Erythroblast (primary cell): ENCODE data around the gene DIPK1A.

ENCODE experiments used
- DNase-seq, 2 experiments: peaks; one replicate each; lab custom pipeline; 2025; lab: John Stamatoyannopoulos, UW
- GATA1 ChIP-seq: IDR thresholded peaks from 2 replicates; pipeline ENCODE4 v1.6.1; 2011; ENCODE audit warnings: low read depth, mild to moderate bottlenecking, control low read depth, low read length, moderate library complexity
- POLR2A ChIP-seq: IDR thresholded peaks from 2 replicates; pipeline ENCODE4 v1.6.1; 2011; ENCODE audit warnings: mild to moderate bottlenecking, low read length

The DIPK1A gene

GRCh38 chr1:92951141-92951582 is 10.1 kb downstream of the DIPK1A start:
- no peak for TF ChIP-seq POLR2A
- no peak for TF ChIP-seq GATA1

GRCh38 chr1:92949937-92950817 is 11.1 kb downstream of the DIPK1A start:
- no peak for TF ChIP-seq POLR2A
- no peak for TF ChIP-seq GATA1
- no peak for DNase-seq

More at GRCh38 chr1:92951141-92951582, 10.1 kb downstream of the DIPK1A start:
- peak in 1 of 2 experiments; percentile 9 for DNase-seq

GRCh38 chr1:92948071-92948470 is 13.2 kb downstream of the DIPK1A start:
- TF ChIP-seq GATA1 (no peak), POLR2A (no peak)
- no peak for DNase-seq

- no peak for DNase-seq
- TF ChIP-seq POLR2A = no peak
- TF ChIP-seq GATA1 = no peak
Observed at GRCh38 chr1:92945748-92946270, 15.5 kb downstream of the DIPK1A start.

DNA sequence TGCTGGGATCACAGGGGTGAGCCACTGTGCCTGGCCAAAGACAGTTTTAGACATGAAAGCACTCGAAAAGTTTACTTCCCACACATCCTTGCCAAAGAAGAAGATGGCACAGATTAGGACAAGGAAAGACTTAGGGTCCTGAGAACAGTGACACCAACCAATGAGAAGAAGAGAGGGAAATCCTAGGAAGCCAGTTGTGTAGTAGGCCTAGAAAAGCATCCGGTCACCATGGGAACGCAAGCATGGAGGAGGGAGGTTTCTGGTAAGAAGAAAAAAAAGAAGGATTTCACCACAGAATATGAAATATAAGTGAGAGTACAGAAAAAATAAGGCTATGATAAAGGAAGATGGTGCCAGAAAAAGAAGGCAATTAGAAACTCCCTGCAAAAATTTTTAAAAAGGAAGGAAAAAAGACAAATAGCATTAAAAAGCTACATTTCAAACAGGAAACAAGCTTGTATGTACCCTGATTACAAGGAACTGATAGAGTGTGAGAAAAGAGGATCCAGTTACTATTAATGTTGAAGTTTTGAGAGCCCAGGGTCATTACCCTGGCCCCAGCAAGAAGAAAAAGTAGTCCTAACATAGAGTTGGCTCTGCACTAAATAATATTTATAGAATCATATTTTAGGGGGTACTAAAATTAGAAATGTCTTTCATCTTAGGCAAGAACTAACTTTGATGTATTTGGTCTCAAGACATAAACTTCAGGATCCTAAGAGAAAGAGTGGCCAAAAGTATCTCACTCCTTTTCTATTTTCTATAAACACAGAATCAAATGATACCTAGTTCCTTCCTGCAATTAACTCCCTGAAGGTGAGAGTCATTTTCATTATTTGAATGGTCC is 16.1 kb downstream of the DIPK1A start:
- no peak for DNase-seq
- TF ChIP-seq GATA1 = no peak
- no peak for TF ChIP-seq POLR2A

- no peak for DNase-seq
- TF ChIP-seq GATA1 (no peak), POLR2A (no peak)
Observed at GRCh38 chr1:92943502-92943847, 17.8 kb downstream of the DIPK1A start.

DNA sequence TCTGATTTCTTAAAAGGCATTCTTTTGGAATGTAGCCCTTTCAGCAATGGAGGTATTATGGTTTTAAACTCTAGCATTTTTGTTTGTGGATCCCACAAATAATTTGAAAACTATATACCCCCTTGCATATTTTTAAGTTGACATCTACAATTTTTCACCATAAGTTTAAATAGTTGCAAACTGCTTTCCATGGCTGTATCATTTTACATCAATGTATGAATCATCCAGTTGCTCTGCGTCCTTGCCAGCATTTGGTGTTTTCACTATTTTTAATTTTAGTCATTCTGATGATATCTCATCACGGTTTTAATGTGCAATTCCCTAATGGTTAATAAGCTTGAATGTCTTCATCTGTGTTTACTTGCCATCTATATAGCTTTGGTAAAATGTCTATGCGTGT is 20.7 kb downstream of the DIPK1A start:
- TF ChIP-seq GATA1 = no peak
- no peak for TF ChIP-seq POLR2A
- DNase-seq = no peak

GRCh38 chr1:92937731-92938130 is 23.5 kb downstream of the DIPK1A start:
- DNase-seq = no peak
- TF ChIP-seq GATA1 (no peak), POLR2A (no peak)

- TF ChIP-seq POLR2A = no peak
- no peak for TF ChIP-seq GATA1
- no peak for DNase-seq
Observed at GRCh38 chr1:92936865-92937264, 24.4 kb downstream of the DIPK1A start.

DNA sequence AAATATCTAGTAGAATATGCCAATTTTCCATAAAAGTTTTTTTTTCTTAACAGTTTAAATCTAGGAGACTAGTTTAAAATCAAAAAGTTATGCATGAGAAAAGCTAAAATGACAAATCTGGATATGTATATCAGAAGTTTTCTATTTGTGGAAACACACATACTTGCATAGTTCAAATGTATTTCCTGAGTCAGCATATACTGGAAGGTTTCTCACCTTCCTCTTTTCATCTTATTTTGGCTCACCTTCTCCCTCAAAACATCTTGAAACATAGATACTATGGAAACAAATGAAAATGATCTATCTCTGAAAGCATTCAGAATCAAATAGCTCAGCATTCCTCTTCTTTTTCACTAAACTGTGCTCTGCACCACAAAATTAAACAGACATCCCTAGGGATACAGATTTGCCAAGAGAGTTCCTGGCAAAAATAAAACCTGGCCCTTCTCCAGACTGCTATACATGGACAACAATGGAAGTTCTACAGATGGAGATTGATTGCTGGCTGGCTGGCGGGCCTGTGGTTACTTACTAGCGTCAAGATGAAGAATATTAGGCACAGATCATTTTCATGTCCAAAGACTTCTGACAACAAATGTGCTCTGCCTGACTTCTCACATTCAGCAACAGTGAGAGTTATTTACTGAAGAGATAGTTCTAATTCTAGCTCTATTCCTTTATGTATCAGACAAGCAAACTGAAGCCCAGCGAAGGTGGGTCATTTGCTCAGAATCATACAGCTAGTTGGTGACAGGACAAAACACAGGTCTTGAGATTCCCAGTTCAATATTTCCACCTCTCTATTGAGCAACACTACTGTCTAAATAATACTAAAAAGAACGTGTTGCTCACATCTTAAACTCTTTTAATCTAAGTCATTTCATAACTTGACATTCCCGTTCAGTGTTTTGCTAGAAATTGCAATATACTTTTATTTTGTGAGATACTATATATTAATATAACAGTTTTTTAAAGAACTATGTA is 26.6 kb downstream of the DIPK1A start:
- no peak for DNase-seq
- TF ChIP-seq POLR2A (no peak), GATA1 (no peak)

- no peak for DNase-seq
- TF ChIP-seq POLR2A (no peak), GATA1 (no peak)
Observed at GRCh38 chr1:92933459-92933858, 27.8 kb downstream of the DIPK1A start.

GRCh38 chr1:92931691-92932090 is 29.6 kb downstream of the DIPK1A start:
- TF ChIP-seq POLR2A (no peak), GATA1 (no peak)
- DNase-seq = no peak

- no peak for DNase-seq
- no peak for TF ChIP-seq POLR2A
- no peak for TF ChIP-seq GATA1
Observed at GRCh38 chr1:92929461-92929860, 31.8 kb downstream of the DIPK1A start.
